NK-92 (cell line): ENCODE measurements around the gene CCDC87.

Experiments
- DNase-seq: peaks from one replicate; lab custom pipeline; 2025; ENCODE audit not compliant: unreplicated experiment; lab: John Stamatoyannopoulos, UW

Gene CCDC87

GRCh38 chr11:66581261-66581660, 11.6 kb downstream of the CCDC87 start:
- no peak for DNase-seq

GRCh38 chr11:66580803-66581202, 12.1 kb downstream of the CCDC87 start:
- DNase-seq: no peak

- DNase-seq: no peak
These were observed 13.8 kb downstream of the CCDC87 start for GRCh38 chr11:66579017-66579606.

- no peak for DNase-seq
These were observed 22.0 kb downstream of the CCDC87 start for GRCh38 chr11:66570850-66571180.

GRCh38 chr11:66570079-66570849, 22.6 kb downstream of the CCDC87 start:
- DNase-seq: no peak

- DNase-seq: no peak
These were observed 23.8 kb downstream of the CCDC87 start for GRCh38 chr11:66569076-66569475.

GRCh38 chr11:66568124-66568916, 24.5 kb downstream of the CCDC87 start, which contains the start of gene CTSF:
Gene CTSF (minus strand): TSS chr11:66568606. CDS start chr11:66568486, 120 bp downstream.
- DNase-seq: no peak

GRCh38 chr11:66567787-66568123, 25.1 kb downstream of the CCDC87 start:
- no peak for DNase-seq

- DNase-seq: no peak
These were observed 26.6 kb downstream of the CCDC87 start for GRCh38 chr11:66566221-66566620.

GRCh38 chr11:66564984-66565383, 27.9 kb downstream of the CCDC87 start:
- no peak for DNase-seq

GRCh38 chr11:66564538-66564937, 28.3 kb downstream of the CCDC87 start:
- DNase-seq: no peak

- no peak for DNase-seq
These were observed 29.0 kb downstream of the CCDC87 start for GRCh38 chr11:66563832-66564231.

GRCh38 chr11:66562907-66563583, 29.8 kb downstream of the CCDC87 start:
- no peak for DNase-seq

GRCh38 chr11:66562275-66562674, 30.6 kb downstream of the CCDC87 start:
- DNase-seq: no peak

GRCh38 chr11:66561975-66562248, 31.0 kb downstream of the CCDC87 start:
- no peak for DNase-seq

- DNase-seq: no peak
These were observed 31.5 kb downstream of the CCDC87 start for GRCh38 chr11:66561178-66561974.

- DNase-seq: no peak
These were observed 32.8 kb downstream of the CCDC87 start for GRCh38 chr11:66559866-66560676.

GRCh38 chr11:66559142-66559865, 33.6 kb downstream of the CCDC87 start:
- DNase-seq: no peak

GRCh38 chr11:66557733-66558326, 35.0 kb downstream of the CCDC87 start:
- no peak for DNase-seq
